ENCODE measurements around the gene BAHD1. TPM values are rescaled to one million over a fixed set of nuclear protein-coding genes. Genes with fewer than 3 reads are reported as not detected.

Gene BAHD1
- total and polyA plus RNA-seq, 3 donors from 2014 or later, result 47.9 to 53.9 (median 52.0) TPM

DNA sequence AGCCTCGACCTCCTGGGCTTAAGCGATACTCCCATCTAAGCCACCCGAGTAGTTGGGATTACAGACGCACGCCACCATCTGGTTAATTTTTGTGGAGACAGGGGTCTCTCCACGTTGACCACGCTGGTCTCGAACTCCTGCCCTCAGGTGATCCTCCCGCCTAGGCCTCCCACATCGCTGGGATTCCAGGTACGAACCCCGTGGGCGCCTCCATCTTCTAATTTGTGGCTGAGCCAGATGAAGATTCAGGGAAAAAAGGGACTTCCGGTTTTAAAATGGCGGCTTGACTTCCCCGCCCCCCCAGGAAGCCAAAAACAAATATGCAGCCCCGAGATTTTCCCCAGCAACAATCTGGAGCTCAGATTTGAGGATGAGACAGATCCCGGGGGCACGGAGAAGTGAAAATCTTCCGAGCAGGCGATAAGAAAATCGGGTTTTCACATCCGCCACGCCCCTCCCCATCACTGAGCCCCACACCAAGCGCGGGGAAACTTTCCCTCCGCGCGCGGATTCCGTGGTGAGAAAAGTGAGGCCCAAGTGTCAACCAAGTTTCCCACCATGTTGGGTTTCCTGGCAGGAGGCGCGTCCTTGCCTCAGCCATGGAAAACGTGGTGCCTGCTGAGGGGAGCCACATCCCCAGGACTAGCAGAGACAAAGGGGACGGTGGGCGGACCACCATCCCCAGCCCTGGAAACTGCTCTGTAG, 45.5 kb downstream of the BAHD1 start:
- no peaks in the 10 kb centered on the region for H3K36me3 ChIP-seq (ENCODE audit: low read depth, missing control alignments)
- H3K27me3 ChIP-seq, result no peaks in the 10 kb centered on the region
- TF ChIP-seq, protein P1, sequence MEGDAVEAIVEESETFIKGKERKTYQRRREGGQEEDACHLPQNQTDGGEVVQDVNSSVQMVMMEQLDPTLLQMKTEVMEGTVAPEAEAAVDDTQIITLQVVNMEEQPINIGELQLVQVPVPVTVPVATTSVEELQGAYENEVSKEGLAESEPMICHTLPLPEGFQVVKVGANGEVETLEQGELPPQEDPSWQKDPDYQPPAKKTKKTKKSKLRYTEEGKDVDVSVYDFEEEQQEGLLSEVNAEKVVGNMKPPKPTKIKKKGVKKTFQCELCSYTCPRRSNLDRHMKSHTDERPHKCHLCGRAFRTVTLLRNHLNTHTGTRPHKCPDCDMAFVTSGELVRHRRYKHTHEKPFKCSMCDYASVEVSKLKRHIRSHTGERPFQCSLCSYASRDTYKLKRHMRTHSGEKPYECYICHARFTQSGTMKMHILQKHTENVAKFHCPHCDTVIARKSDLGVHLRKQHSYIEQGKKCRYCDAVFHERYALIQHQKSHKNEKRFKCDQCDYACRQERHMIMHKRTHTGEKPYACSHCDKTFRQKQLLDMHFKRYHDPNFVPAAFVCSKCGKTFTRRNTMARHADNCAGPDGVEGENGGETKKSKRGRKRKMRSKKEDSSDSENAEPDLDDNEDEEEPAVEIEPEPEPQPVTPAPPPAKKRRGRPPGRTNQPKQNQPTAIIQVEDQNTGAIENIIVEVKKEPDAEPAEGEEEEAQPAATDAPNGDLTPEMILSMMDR (IDR thresholded peaks at IDR 0.05), result no peak
- TF ChIP-seq POLR2A (IDR thresholded peaks at IDR 0.05), result no peak
- 74 to 76% methylated on average over 36 of the region's 36 CpGs for WGBS, 2 donors
- H3K4me3 ChIP-seq, result peak overlapping the region; percentile 40 to 50
- peak overlapping the region in 1 of 2 donors; percentile 63 for H3K27ac ChIP-seq
- DNase-seq, result peak; percentile 43
- H3K9me3 ChIP-seq, result no peaks in the 10 kb centered on the region
- intact Hi-C loops (cut with DNase I; ENCODE audit: low total_unique reads), result no loop called here
- H3K4me1 ChIP-seq, result no peaks in the 10 kb centered on the region

DNA sequence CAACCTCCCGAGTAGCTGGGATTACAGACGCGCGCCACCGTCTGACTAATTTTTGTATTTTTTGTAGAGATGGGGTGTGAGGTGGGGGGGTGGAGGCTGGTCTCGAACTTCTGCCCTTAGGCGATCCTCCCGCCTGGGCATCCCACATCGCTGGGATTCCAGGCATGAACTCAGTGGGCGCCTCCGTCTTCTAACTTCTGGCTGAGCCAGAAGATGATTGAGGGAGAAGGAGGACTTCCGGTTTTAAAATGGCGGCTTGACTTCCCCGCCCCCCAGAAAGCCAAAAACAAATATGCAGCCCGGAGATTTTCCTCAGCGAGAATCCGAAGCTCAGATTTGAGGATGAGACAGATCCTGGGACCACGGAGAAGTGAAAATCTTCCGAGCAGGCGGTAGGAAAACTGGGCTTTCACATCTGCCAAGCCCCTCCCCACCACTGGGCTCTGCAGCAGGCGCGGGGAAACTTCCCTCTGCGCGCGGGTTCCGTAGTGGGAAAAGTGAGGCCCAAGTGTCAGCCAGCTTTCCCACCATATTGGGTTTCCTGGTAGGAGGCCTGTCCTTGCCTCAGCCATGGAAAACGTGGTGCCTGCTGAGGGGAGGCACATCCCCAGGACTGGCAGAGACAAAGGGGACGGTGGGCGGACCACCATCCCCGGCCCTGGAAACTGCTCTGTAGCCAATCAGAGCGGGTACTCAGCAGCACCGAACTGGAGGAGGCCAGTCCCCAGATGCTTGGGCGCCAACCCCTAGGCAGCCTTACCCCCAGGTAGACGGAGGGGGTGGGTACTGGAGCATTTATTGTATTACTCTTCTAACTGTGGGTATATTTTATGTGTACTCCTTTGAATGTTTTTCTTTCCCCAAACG, 47.3 kb downstream of the BAHD1 start:
- WGBS, 2 donors, result 73 to 77% methylated on average over 35 of the region's 35 CpGs
- TF ChIP-seq, protein P1 (IDR thresholded peaks at IDR 0.05), result no peak
- TF ChIP-seq POLR2A (IDR thresholded peaks at IDR 0.05), result no peak

DNA sequence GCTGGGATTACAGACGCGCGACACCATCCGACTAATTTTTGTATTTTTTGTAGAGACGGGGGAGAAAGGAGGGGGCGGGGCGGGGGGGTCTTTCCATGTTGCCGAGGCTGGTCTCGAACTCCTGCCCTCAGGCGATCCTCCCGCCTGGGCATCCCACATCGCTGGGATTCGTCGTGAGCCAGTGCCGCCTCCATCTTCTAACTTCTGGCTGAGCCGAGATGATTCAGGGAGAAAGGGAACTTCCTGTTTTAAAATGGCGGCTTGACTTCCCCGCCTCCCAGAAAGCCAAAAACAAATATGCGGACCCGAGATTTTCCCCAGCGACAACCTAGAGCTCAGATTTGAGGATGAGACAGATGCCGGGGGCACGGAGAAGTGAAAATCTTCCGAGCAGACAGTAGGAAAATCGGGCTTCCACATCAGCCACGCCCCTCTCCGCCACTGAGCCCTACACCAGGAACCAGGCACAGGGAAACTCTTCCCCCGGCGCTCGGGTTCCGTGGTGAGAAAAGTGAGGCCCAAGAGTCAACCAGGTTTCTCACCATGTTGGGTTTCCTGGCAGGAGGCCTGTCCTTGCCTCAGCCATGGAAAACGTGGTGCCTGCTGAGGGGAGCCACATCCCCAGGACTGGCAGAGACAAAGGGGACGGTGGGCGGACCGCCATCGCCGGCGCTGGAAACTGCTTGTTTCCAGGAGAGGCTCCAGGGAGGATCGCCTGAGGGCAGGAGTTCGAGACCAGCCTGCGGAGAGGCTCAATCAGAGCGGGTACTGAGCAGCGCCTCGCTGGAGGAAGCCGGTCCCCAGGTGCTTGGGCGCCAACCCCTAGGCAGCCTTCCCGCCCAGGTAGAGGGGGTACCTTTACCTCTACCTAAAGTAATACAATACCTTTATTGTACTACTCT, 48.8 kb downstream of the BAHD1 start:
- Histone ChIP-seq H3K27ac (peak overlapping the region in 1 of 2 donors; percentile 18), H3K4me3 (peak overlapping the region; percentile 43 to 56), H3K9me3 (no peaks in the 10 kb centered on the region), H3K27me3 (no peaks in the 10 kb centered on the region), H3K4me1 (no peaks in the 10 kb centered on the region), H3K36me3 (ENCODE audit: low read depth, missing control alignments) (no peaks in the 10 kb centered on the region)
- WGBS, 2 donors, result 65 to 75% methylated on average over 30 to 47 of the region's 47 CpGs
- intact Hi-C loops (cut with DNase I; ENCODE audit: low total_unique reads), result no loop called here
- TF ChIP-seq POLR2A (IDR thresholded peaks at IDR 0.05), result no peak
- TF ChIP-seq, protein P1 (IDR thresholded peaks at IDR 0.05), result no peak
- DNase-seq, result peak; percentile 46

More for the DNA sequence above, 47.3 kb downstream of the BAHD1 start:
- no peaks in the 10 kb centered on the region for H3K27me3 ChIP-seq
- H3K4me1 ChIP-seq, result no peaks in the 10 kb centered on the region
- peak overlapping the region in 1 of 2 donors; percentile 56 for H3K27ac ChIP-seq
- no peaks in the 10 kb centered on the region for H3K9me3 ChIP-seq
- peak overlapping the region; percentile 20 to 56 for H3K4me3 ChIP-seq
- no peaks in the 10 kb centered on the region for H3K36me3 ChIP-seq (ENCODE audit: low read depth, missing control alignments)
- no peak for DNase-seq
- intact Hi-C loops (cut with DNase I; ENCODE audit: low total_unique reads), result no loop called here

DNA sequence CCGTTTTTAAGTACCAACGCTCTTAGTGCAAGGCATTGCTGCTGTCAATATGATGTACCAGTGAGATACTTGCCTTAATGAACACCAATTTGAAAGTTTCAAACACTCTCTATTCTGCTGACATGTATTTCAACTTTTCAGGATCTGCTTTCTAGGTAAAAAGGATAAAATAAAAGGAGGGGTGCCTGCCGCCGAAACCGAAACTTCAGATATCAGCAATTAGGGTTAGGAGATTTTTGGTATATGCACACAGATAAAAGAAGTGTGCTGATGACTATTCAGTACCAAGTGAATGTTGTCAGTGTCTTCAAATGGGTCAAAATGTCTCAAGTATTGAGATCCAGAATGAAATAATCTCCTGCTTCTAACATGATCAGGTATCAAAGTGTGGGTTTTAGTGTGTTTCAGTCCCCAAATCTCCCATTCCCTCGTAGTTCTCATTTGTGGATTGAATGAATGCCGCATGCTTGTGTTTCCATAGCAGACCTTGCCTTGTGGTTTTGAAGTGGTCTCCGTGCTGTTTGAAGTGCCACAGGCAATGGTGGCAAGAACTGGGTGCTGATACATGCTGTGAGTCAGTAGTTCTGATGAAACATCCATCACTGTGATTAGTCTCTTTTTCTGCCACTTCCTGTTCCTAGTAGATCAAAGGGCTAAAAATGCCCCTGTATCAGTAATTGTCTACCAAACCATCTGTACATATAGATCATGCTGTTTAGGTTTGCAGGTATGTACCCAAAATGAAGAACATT, 52.5 kb downstream of the BAHD1 start:
- intact Hi-C loops (cut with DNase I; ENCODE audit: low total_unique reads), result no loop called here
- WGBS, 2 donors, result 86 to 92% methylated on average over 8 of the region's 8 CpGs
- no peaks in the 10 kb centered on the region for H3K27me3 ChIP-seq
- no peaks in the 10 kb centered on the region for H3K9me3 ChIP-seq
- no peak for DNase-seq
- H3K4me3 ChIP-seq, result no peak overlapping the region
- H3K27ac ChIP-seq, result no peak overlapping the region
- TF ChIP-seq, protein P1 (IDR thresholded peaks at IDR 0.05), result no peak
- no peak for TF ChIP-seq POLR2A (IDR thresholded peaks at IDR 0.05)
- no peaks in the 10 kb centered on the region for H3K36me3 ChIP-seq (ENCODE audit: low read depth, missing control alignments)
- no peaks in the 10 kb centered on the region for H3K4me1 ChIP-seq
